ENCODE measurements around the gene SPDEF. TPM values are rescaled to one million over a fixed set of nuclear protein-coding genes. Genes with fewer than 3 reads are reported as not detected.

Gene SPDEF
- total RNA-seq, 2 experiments from 2014 or later = 0.34 to 0.54 TPM

GRCh38 chr6:34537922-34538550 lies 18.1 kb downstream of the SPDEF start:
- ChIA-PET CTCF (ENCODE audit: unreplicated experiment) (no interaction called here), POLR2A (no interaction called here)
- Histone ChIP-seq H3K9me3 (ENCODE audit: low read length) (no peaks in the 10 kb centered on the region), H3K27ac (ENCODE audit: low read depth, low read length, poor library complexity, severe bottlenecking) (no peak overlapping the region), H2AFZ (ENCODE audit: low read length) (no peak overlapping the region), H3K4me3 (ENCODE audit: low read depth, low read length, poor library complexity, severe bottlenecking) (no peak overlapping the region), H3K4me2 (ENCODE audit: low read length) (no peak overlapping the region), H4K20me1 (ENCODE audit: insufficient read depth, low read length) (no peaks in the 10 kb centered on the region), H3K9me2 (ENCODE audit: insufficient read depth, low read length) (no peaks in the 10 kb centered on the region), H3K4me1 (ENCODE audit: insufficient read depth, low read length, poor library complexity, severe bottlenecking) (no peaks in the 10 kb centered on the region), H3K36me3 (ENCODE audit: insufficient read depth, low read length) (peaks cover 7% of the 10 kb centered on the region; the same call in 1 of the 2 replicates), H3K79me2 (ENCODE audit: insufficient read depth, low read depth, low read length) (no peaks in the 10 kb centered on the region)
- no peak for DNase-seq (ENCODE audit: low spot score)
- TF ChIP-seq EZH2phosphoT487 (IDR thresholded peaks at IDR 0.05; ENCODE audit: borderline replicate concordance, low read depth, low read length) (no peak), CTCF (conservative IDR thresholded peaks at IDR 0.05; ENCODE audit: low read length) (no peak)
- BruUV-seq (replicated peaks) = no TSS peak
- intact Hi-C loops (cut with micrococcal nuclease; ENCODE audit: unreplicated experiment) = no loop called here

- BruUV-seq (replicated peaks) = no TSS peak
- ChIA-PET CTCF (ENCODE audit: unreplicated experiment) (no interaction called here), POLR2A (no interaction called here)
- Histone ChIP-seq H3K9me3 (ENCODE audit: low read length) (no peaks in the 10 kb centered on the region), H3K36me3 (ENCODE audit: insufficient read depth, low read length) (peaks cover 11% of the 10 kb centered on the region; the same call in 1 of the 2 replicates), H3K4me2 (ENCODE audit: low read length) (no peak overlapping the region), H4K20me1 (ENCODE audit: insufficient read depth, low read length) (no peaks in the 10 kb centered on the region), H3K4me3 (ENCODE audit: low read depth, low read length, poor library complexity, severe bottlenecking) (no peak overlapping the region), H3K79me2 (ENCODE audit: insufficient read depth, low read depth, low read length) (no peaks in the 10 kb centered on the region), H3K4me1 (ENCODE audit: insufficient read depth, low read length, poor library complexity, severe bottlenecking) (no peaks in the 10 kb centered on the region), H2AFZ (ENCODE audit: low read length) (no peak overlapping the region), H3K27ac (ENCODE audit: low read depth, low read length, poor library complexity, severe bottlenecking) (no peak overlapping the region), H3K9me2 (ENCODE audit: insufficient read depth, low read length) (no peaks in the 10 kb centered on the region)
- DNase-seq (ENCODE audit: low spot score) = no peak
- intact Hi-C loops (cut with micrococcal nuclease; ENCODE audit: unreplicated experiment) = no loop called here
- TF ChIP-seq CTCF (conservative IDR thresholded peaks at IDR 0.05; ENCODE audit: low read length) (no peak), EZH2phosphoT487 (IDR thresholded peaks at IDR 0.05; ENCODE audit: borderline replicate concordance, low read depth, low read length) (no peak)
These were observed 18.9 kb downstream of the SPDEF start for GRCh38 chr6:34536959-34537848.
